Measurements from ENCODE around the gene HBS1L. TPM values are rescaled to one million over a fixed set of nuclear protein-coding genes. Genes with fewer than 3 reads are reported as not detected.
A peak's percentile ranks its signal among the peaks of the same experiment; 100 is the strongest.

The HBS1L gene
- polyA plus RNA-seq, 3 donors: 16.0 to 48.9 (median 36.3) TPM

- Histone ChIP-seq H3K9ac (ENCODE audit: insufficient read depth, low read length, poor library complexity, severe bottlenecking) (no peak overlapping the region), H3K4me1 (ENCODE audit: control insufficient read depth in 1 of 2, insufficient read depth in 2 of 2, low read length in 2 of 2) (peaks cover 10 to 19% of the 10 kb centered on the region in 2 donors), H3K4me2 (replicated peaks; ENCODE audit: extremely low read depth, low read length, poor library complexity, severe bottlenecking) (no peak overlapping the region), H3K27ac (ENCODE audit: low read depth in 1 of 2, low read length in 2 of 2) (no peak overlapping the region), H3K27me3 (ENCODE audit: control insufficient read depth in 2 of 2, insufficient read depth in 2 of 2, low read length in 2 of 2) (no peaks in the 10 kb centered on the region), H3K4me3 (replicated peaks in 1 of 3; ENCODE audit: low read depth in 2 of 3, low read length in 3 of 3) (no peak overlapping the region), H3K36me3 (replicated peaks in 1 of 2; ENCODE audit: control insufficient read depth in 1 of 2, insufficient read depth in 2 of 2, low read length in 2 of 2) (no peaks in the 10 kb centered on the region), H3K9me3 (replicated peaks in 1 of 2; ENCODE audit: control insufficient read depth in 1 of 2, insufficient read depth in 1 of 2, low read length in 2 of 2) (no peaks in the 10 kb centered on the region), H4K20me1 (ENCODE audit: insufficient read depth, low read length) (no peaks in the 10 kb centered on the region), H2AFZ (ENCODE audit: insufficient read depth, low read depth, low read length, poor library complexity, severe bottlenecking) (no peak overlapping the region), H3K79me2 (ENCODE audit: insufficient read depth, low read length) (no peaks in the 10 kb centered on the region)
- WGBS (ENCODE audit: insufficient coverage): 100% methylated on average over 2 of the region's 3 CpGs
- Mint-ChIP-seq H3K9me3 (no peaks in the 10 kb centered on the region), H3K27ac (no peak overlapping the region), H3K27me3 (ENCODE audit: low read depth in 3 of 3) (peaks cover 0 to 1% (median 0%) of the 10 kb centered on the region in 3 donors), H3K4me3 (no peak overlapping the region), H3K36me3 (no peaks in the 10 kb centered on the region), H3K4me1 (peaks cover 14% of the 10 kb centered on the region)
- no peak for DNase-seq
- intact Hi-C loops (cut with micrococcal nuclease): loop anchor here in 1 of 2 donors (5.0 kb wide), 1 partner anchor 40 kb away; the partner anchor contains the start of gene HBS1L
- TF ChIP-seq CTCF (IDR thresholded peaks at IDR 0.05): no peak
Observed at GRCh38 chr6:135092724-135093123, 38.1 kb upstream of the HBS1L start.

- no peaks in the 10 kb centered on the region for H3K9me3 ChIP-seq (replicated peaks in 1 of 2; ENCODE audit: control insufficient read depth in 1 of 2, insufficient read depth in 1 of 2, low read length in 2 of 2)
- DNase-seq: no peak
- no peak overlapping the region for H3K27ac ChIP-seq (ENCODE audit: low read depth in 1 of 2, low read length in 2 of 2)
- H3K36me3 ChIP-seq (replicated peaks in 1 of 2; ENCODE audit: control insufficient read depth in 1 of 2, insufficient read depth in 2 of 2, low read length in 2 of 2): no peaks in the 10 kb centered on the region
- H3K4me1 ChIP-seq (ENCODE audit: control insufficient read depth in 1 of 2, insufficient read depth in 2 of 2, low read length in 2 of 2): peaks cover 16 to 26% of the 10 kb centered on the region in 2 donors
- H3K9me3 Mint-ChIP-seq: peaks cover 0 to 3% (median 0%) of the 10 kb centered on the region in 7 donors
- no peak overlapping the region for H3K9ac ChIP-seq (ENCODE audit: insufficient read depth, low read length, poor library complexity, severe bottlenecking)
- H3K27me3 ChIP-seq (ENCODE audit: control insufficient read depth in 2 of 2, insufficient read depth in 2 of 2, low read length in 2 of 2): no peaks in the 10 kb centered on the region
- no peaks in the 10 kb centered on the region for H3K36me3 Mint-ChIP-seq
- H3K4me1 Mint-ChIP-seq: peaks cover 20% of the 10 kb centered on the region
- 100% methylated on average over 2 of the region's 2 CpGs for WGBS (ENCODE audit: insufficient coverage)
- no peak for TF ChIP-seq CTCF (IDR thresholded peaks at IDR 0.05)
- H3K4me2 ChIP-seq (replicated peaks; ENCODE audit: extremely low read depth, low read length, poor library complexity, severe bottlenecking): no peak overlapping the region
- no peaks in the 10 kb centered on the region for H3K79me2 ChIP-seq (ENCODE audit: insufficient read depth, low read length)
- intact Hi-C loops (cut with micrococcal nuclease): loop anchor here in 1 of 2 donors (5.0 kb wide), 1 partner anchor 39 kb away; the partner anchor contains the start of gene HBS1L
- H3K27ac Mint-ChIP-seq: no peak overlapping the region
- H3K4me3 ChIP-seq (replicated peaks in 1 of 3; ENCODE audit: low read depth in 2 of 3, low read length in 3 of 3): no peak overlapping the region
- H3K4me3 Mint-ChIP-seq: no peak overlapping the region
- peaks cover 0 to 1% (median 0%) of the 10 kb centered on the region in 3 donors for H3K27me3 Mint-ChIP-seq (ENCODE audit: low read depth in 3 of 3)
- no peaks in the 10 kb centered on the region for H4K20me1 ChIP-seq (ENCODE audit: insufficient read depth, low read length)
- peak overlapping the region; percentile 1 for H2AFZ ChIP-seq (ENCODE audit: insufficient read depth, low read depth, low read length, poor library complexity, severe bottlenecking)
Observed at GRCh38 chr6:135090819-135091218, 36.2 kb upstream of the HBS1L start.
